Liver (tissue), 9 donors: ENCODE measurements around the gene RNPC3. TPM values are rescaled to one million over a fixed set of nuclear protein-coding genes. Genes with fewer than 3 reads are reported as not detected.

Source experiments
- DNase-seq: peaks from one replicate; pipeline ENCODE4 v3.0.0-alpha.2; 2017; ENCODE audit warnings: low spot score
- H3K27ac ChIP-seq, 2 donors: one replicate each; pipeline ENCODE4 v1.7.0; 2013; ENCODE audit warnings: inconsistent platforms in 2 of 2, low read length in 2 of 2, control low read depth in 1 of 2, low read depth in 1 of 2, mild to moderate bottlenecking in 1 of 2
- H3K27me3 ChIP-seq, 4 donors: one replicate each; pipeline versions ENCODE4 v1.6.1 to v1.7.0; 2013; ENCODE audit warnings: low read length in 3 of 4, inconsistent platforms in 1 of 4, mild to moderate bottlenecking in 1 of 4, moderate library complexity in 1 of 4; ENCODE audit not compliant: control insufficient read depth in 4 of 4, insufficient read depth in 4 of 4
- H3K36me3 ChIP-seq, 4 donors: one replicate each; pipeline versions ENCODE4 v1.6.1 to v1.7.0; 2013; ENCODE audit warnings: low read length in 3 of 4, mild to moderate bottlenecking in 3 of 4, low read depth in 1 of 4, moderate library complexity in 1 of 4; ENCODE audit not compliant: control insufficient read depth in 4 of 4, insufficient read depth in 3 of 4
- H3K4me1 ChIP-seq, 4 donors: one replicate each; pipeline versions ENCODE4 v1.6.1 to v1.7.0; 2013; ENCODE audit warnings: low read length in 3 of 4, mild to moderate bottlenecking in 3 of 4, moderate library complexity in 1 of 4; ENCODE audit not compliant: control insufficient read depth in 4 of 4, insufficient read depth in 4 of 4
- H3K4me3 ChIP-seq, 3 donors: one replicate each; pipeline versions ENCODE4 v1.6.1 to v1.7.0; 2013; ENCODE audit warnings: low read length in 3 of 3, control low read depth in 1 of 3, low read depth in 1 of 3, mild to moderate bottlenecking in 1 of 3
- H3K9ac ChIP-seq, 2 donors: one replicate each; pipeline ENCODE4 v1.7.0; 2013; ENCODE audit warnings: low read length in 2 of 2, mild to moderate bottlenecking in 2 of 2, moderate library complexity in 2 of 2, control low read depth in 1 of 2, low read depth in 1 of 2
- H3K9me3 ChIP-seq, 4 donors: one replicate each; pipeline versions ENCODE4 v1.6.1 to v1.7.0; 2013; ENCODE audit warnings: low read length in 3 of 4; ENCODE audit not compliant: control insufficient read depth in 4 of 4
- CTCF ChIP-seq: fragments of 150-350 bp; IDR thresholded peaks from 2 replicates; pipeline ENCODE4 v1.5.1; 2017; ENCODE audit warnings: improper control_type of control experiment, low read depth, low read length; ENCODE audit not compliant: missing input control
- EGR1 ChIP-seq, 2 donors: IDR thresholded peaks; 2 replicates each; pipeline ENCODE4 v1.6.1; 2016 to 2018; ENCODE audit warnings: antibody characterized with exemption in 2 of 2, low read depth in 2 of 2
- FOXA1 ChIP-seq: IDR thresholded peaks from 2 replicates; pipeline ENCODE4 v1.6.1; 2016; ENCODE audit warnings: antibody characterized with exemption
- GABPA ChIP-seq, 2 donors: IDR thresholded peaks in 1 of 2; conservative IDR thresholded peaks in 1 of 2; 2 replicates each; pipeline ENCODE4 v1.6.1; 2016; ENCODE audit warnings: antibody characterized with exemption in 2 of 2, mild to moderate bottlenecking in 1 of 2, moderate library complexity in 1 of 2
- HNF4G ChIP-seq: IDR thresholded peaks from 2 replicates; pipeline ENCODE4 v1.6.1; 2016; ENCODE audit warnings: antibody characterized with exemption
- JUND ChIP-seq, 2 donors: IDR thresholded peaks; 2 replicates each; pipeline ENCODE4 v1.6.1; 2016; ENCODE audit warnings: antibody characterized with exemption in 2 of 2
- MAX ChIP-seq: IDR thresholded peaks from 2 replicates; pipeline ENCODE4 v1.6.1; 2016; ENCODE audit warnings: antibody characterized with exemption
- RAD21 ChIP-seq, 2 donors: IDR thresholded peaks; 2 replicates each; pipeline ENCODE4 v1.6.1; 2016; ENCODE audit warnings: antibody characterized with exemption in 2 of 2, mild to moderate bottlenecking in 2 of 2
- REST ChIP-seq: IDR thresholded peaks from 2 replicates; pipeline ENCODE4 v1.6.1; 2016; ENCODE audit warnings: antibody characterized with exemption, mild to moderate bottlenecking
- SP1 ChIP-seq: IDR thresholded peaks from 2 replicates; pipeline ENCODE4 v1.6.1; 2018; ENCODE audit warnings: antibody characterized with exemption, mild to moderate bottlenecking
- TAF1 ChIP-seq: conservative IDR thresholded peaks from 2 replicates; pipeline ENCODE4 v1.6.1; 2016; ENCODE audit warnings: antibody characterized with exemption, mild to moderate bottlenecking
- YY1 ChIP-seq: IDR thresholded peaks from 2 replicates; pipeline ENCODE4 v1.6.1; 2016; ENCODE audit warnings: antibody characterized with exemption, mild to moderate bottlenecking
- WGBS: extraction: QIAGEN DNeasy Blood & Tissue Kit; methylation state at CpG from one replicate; pipeline ENCODE4 v1.1.7; 2013; 5-methylcytosine and 5-hydroxymethylcytosine counted together
- polyA plus RNA-seq, 2 donors: library from polyadenylated mRNA; stranded (reverse) in 1 of 2; unstranded in 1 of 2; fragments of 200-250 nt in 1 of 2; fragments of >200 nt in 1 of 2; fragmentation: Nextera tagmentation in 1 of 2; extraction: Ambion mirVana in 1 of 2; gene quantifications; one replicate each; pipeline versions ENCODE4 v1.2.1 to v1.2.3, GENCODE V29; 2013 to 2015
- total RNA-seq, 2 donors: library from RNA; depleted of rRNA; stranded (reverse); fragments of >200 nt; gene quantifications; one replicate each; pipeline ENCODE4 v1.2.3, GENCODE V29; 2014
- TF ChIP-seq, protein P1 (sequence below): IDR thresholded peaks from 2 replicates; pipeline ENCODE4 v1.6.1; 2016; ENCODE audit warnings: antibody characterized with exemption
- donor health status: healthy.
- donor health status: healthy.
- donor health status: healthy.
- donor health status: healthy.
- donor health status: healthy.

Gene RNPC3
- 10 to 100 TPM in 1 of 2 donors, 1 to 10 TPM in 1; 6.1 to 13.1 TPM for total RNA-seq
- polyA plus RNA-seq: 10 to 100 TPM in 1 of 2 donors, 1 to 10 TPM in 1; 4.2 to 18.0 TPM

DNA sequence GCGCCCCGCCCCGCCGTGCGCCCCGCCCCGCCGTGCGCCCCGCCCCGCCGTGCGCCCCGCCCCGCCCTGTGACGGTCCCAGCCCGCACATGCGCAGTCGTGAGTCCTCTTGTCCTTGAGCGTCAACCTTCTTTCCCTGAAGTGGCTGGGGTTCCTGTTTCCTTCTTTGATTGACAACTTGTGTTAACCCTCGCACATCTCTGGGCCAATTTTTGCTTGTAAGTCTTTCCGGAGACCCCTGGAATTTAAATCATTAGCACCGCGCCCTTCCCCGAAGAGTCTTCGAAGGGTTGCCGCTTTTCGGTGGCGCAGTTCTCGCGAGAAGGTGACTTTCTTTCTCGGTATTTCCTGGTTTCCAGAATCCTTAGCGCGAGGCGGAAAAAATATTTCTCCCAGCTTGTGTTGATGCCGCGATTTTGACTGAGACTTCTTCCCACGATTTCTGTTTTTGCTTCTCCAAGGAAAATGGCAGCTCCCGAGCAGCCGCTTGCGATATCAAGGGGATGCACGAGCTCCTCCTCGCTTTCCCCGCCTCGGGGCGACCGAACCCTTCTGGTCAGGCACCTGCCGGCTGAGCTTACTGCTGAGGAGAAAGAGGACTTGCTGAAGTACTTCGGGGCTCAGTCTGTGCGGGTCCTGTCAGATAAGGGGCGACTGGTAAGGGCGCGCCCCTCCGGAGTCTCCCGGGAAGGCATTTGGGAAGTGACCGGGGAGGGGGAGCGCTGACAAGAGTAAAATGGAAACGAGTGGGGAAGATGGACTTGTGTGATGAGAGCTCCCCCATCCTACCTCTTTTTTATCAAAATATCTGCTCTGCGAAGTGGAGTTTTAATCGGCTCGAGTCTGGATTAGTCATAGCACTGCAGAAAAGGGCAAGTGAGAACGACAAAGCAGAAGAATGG lies at the start of gene RNPC3:
RNPC3 (plus strand) TSS at position 93 of the 901 bp plus-strand sequence; CDS start at position 465, 372 bp downstream.
- no peaks in the 10 kb centered on the region for H3K27me3 ChIP-seq
- H3K36me3 ChIP-seq: peaks cover 0 to 4% (median 2%) of the 10 kb centered on the region in 4 donors
- under 1% methylated on average over 60 of the region's 62 CpGs for WGBS
- H3K4me1 ChIP-seq: peaks cover 5 to 19% (median 11%) of the 10 kb centered on the region in 4 donors
- H3K9ac ChIP-seq: peak within 1 kb of the TSS; percentile 70 to 97
- no peaks in the 10 kb centered on the region for H3K9me3 ChIP-seq
- H3K27ac ChIP-seq: peak within 1 kb of the TSS; percentile 96
- TF ChIP-seq FOXA1 (no peak), JUND (IDR thresholded peaks at IDR 0.05) (no peak), MAX (peak; percentile 48), RAD21 (IDR thresholded peaks at IDR 0.05) (peak in 1 of 2 donors; percentile 39), SP1 (peak; percentile 15), TAF1 (no peak), CTCF (no peak), GABPA (IDR thresholded peaks at IDR 0.05 in 1 of 2, conservative IDR thresholded peaks at IDR 0.05 in 1 of 2) (peak in 1 of 2 donors; percentile 52), YY1 (peak; percentile 88), REST (peak; percentile 67)
- TF ChIP-seq, protein P1, sequence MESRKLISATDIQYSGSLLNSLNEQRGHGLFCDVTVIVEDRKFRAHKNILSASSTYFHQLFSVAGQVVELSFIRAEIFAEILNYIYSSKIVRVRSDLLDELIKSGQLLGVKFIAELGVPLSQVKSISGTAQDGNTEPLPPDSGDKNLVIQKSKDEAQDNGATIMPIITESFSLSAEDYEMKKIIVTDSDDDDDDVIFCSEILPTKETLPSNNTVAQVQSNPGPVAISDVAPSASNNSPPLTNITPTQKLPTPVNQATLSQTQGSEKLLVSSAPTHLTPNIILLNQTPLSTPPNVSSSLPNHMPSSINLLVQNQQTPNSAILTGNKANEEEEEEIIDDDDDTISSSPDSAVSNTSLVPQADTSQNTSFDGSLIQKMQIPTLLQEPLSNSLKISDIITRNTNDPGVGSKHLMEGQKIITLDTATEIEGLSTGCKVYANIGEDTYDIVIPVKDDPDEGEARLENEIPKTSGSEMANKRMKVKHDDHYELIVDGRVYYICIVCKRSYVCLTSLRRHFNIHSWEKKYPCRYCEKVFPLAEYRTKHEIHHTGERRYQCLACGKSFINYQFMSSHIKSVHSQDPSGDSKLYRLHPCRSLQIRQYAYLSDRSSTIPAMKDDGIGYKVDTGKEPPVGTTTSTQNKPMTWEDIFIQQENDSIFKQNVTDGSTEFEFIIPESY: peak; percentile 99
- DNase-seq: peak; percentile 84
- peak within 1 kb of the TSS; percentile 71 to 98 (median 82) for H3K4me3 ChIP-seq

DNA sequence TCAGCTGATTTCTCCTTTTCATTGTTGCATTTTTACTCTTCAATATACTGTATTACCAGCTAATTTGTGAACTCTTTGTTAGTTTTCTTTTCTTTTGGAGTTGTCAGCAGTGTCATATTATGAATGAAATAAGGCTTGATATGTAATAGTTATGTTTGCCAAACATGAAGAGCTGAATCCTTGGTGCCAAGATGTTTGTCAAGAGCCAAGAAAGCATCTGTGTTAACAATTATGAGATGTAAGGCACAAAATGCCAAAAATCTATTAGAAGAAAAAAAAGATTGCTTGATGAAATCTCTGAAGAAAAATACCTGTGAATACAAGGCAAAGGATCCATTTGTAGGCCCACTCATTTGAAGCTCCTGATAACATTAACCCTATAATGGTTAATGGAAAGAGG lies 48.4 kb upstream of the RNPC3 start:
- no peaks in the 10 kb centered on the region for H3K27me3 ChIP-seq
- no peak for DNase-seq
- TF ChIP-seq HNF4G: no peak
- no peak for TF ChIP-seq EGR1 (IDR thresholded peaks at IDR 0.05; ENCODE audit: low read depth in 2 of 2)
- TF ChIP-seq FOXA1: no peak
- no peak for TF ChIP-seq MAX
- TF ChIP-seq, protein P1: no peak
- no peaks in the 10 kb centered on the region for H3K36me3 ChIP-seq
- H3K4me1 ChIP-seq: no peaks in the 10 kb centered on the region
- H3K9ac ChIP-seq: no peak overlapping the region
- H3K27ac ChIP-seq: no peak overlapping the region
- H3K9me3 ChIP-seq: no peaks in the 10 kb centered on the region
- no peak overlapping the region for H3K4me3 ChIP-seq
